ENCODE results near the gene NMT2.

NMT2 gene

GRCh38 chr10:15181576-15182156, 13.2 kb upstream of the NMT2 start:
- DNase-seq (ENCODE audit: low read depth in 3 of 3), result no peak

GRCh38 chr10:15180736-15181135, 12.2 kb upstream of the NMT2 start:
- DNase-seq (ENCODE audit: low read depth in 3 of 3), result no peak

GRCh38 chr10:15176269-15176668, 7.8 kb upstream of the NMT2 start:
- no peak for DNase-seq (ENCODE audit: low read depth in 3 of 3)

GRCh38 chr10:15175587-15175986, 7.1 kb upstream of the NMT2 start:
- no peak for DNase-seq (ENCODE audit: low read depth in 3 of 3)

GRCh38 chr10:15172306-15172840, 3.9 kb upstream of the NMT2 start:
- DNase-seq (ENCODE audit: low read depth in 3 of 3), result no peak

- peak in 1 of 3 experiments; percentile 28 for DNase-seq (ENCODE audit: low read depth in 3 of 3)
These were observed 1.3 kb upstream of the NMT2 start for GRCh38 chr10:15169555-15170401.

- peak; percentile 94 to 97 (median 97) for DNase-seq (ENCODE audit: low read depth in 3 of 3)
These were observed 477 bp upstream of the NMT2 start for GRCh38 chr10:15168786-15169554.

- peak in 2 of 3 experiments; percentile 9 to 18 for DNase-seq (ENCODE audit: low read depth in 3 of 3)
These were observed 842 bp downstream of the NMT2 start for GRCh38 chr10:15167411-15168290.

GRCh38 chr10:15166325-15166724, 2.2 kb downstream of the NMT2 start:
- DNase-seq (ENCODE audit: low read depth in 3 of 3), result no peak

GRCh38 chr10:15163253-15163828, 5.2 kb downstream of the NMT2 start:
- no peak for DNase-seq (ENCODE audit: low read depth in 3 of 3)

- DNase-seq (ENCODE audit: low read depth in 3 of 3), result no peak
These were observed 9.5 kb downstream of the NMT2 start for GRCh38 chr10:15158972-15159371.

GRCh38 chr10:15158448-15158847, 10.0 kb downstream of the NMT2 start:
- no peak for DNase-seq (ENCODE audit: low read depth in 3 of 3)

GRCh38 chr10:15155978-15156656, 12.4 kb downstream of the NMT2 start:
- DNase-seq (ENCODE audit: low read depth in 3 of 3), result no peak

GRCh38 chr10:15152556-15152955, 15.9 kb downstream of the NMT2 start:
- no peak for DNase-seq (ENCODE audit: low read depth in 3 of 3)

- no peak for DNase-seq (ENCODE audit: low read depth in 3 of 3)
These were observed 17.9 kb downstream of the NMT2 start for GRCh38 chr10:15150563-15150962.

GRCh38 chr10:15149042-15149771, 19.3 kb downstream of the NMT2 start:
- no peak for DNase-seq (ENCODE audit: low read depth in 3 of 3)

- no peak for DNase-seq (ENCODE audit: low read depth in 3 of 3)
These were observed 20.7 kb downstream of the NMT2 start for GRCh38 chr10:15147594-15148392.

GRCh38 chr10:15146366-15146765, 22.1 kb downstream of the NMT2 start:
- DNase-seq (ENCODE audit: low read depth in 3 of 3), result no peak

GRCh38 chr10:15144788-15145187, 23.7 kb downstream of the NMT2 start:
- no peak for DNase-seq (ENCODE audit: low read depth in 3 of 3)
